Right kidney (tissue), 1 donor: Measurements from ENCODE around the gene PLD1.
A peak's percentile ranks its signal among the peaks of the same experiment; 100 is the strongest.

Experiments
- DNase-seq: peaks from one replicate; pipeline ENCODE4 v3.0.0-alpha.2; 2016

PLD1 gene

DNA sequence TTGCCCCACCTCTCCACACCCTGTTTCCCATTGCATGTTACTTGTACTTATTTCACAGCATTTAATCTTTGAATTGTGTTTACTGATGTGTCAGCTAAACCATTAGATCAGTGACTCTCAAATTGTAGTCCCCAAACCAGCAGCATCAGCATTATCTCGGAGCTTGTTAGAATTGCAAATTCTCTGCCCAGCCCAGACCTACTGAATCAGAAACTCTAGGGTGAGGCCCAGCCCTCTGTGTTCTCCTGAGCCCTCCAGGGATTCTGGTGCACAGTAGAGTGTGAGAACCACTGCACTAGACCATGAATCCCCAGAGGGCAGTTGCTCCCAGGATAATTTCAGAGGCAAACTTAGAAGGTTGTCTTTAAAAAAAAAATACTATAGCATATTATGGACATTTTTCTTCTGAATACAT lies 13.0 kb downstream of the PLD1 start:
- DNase-seq: no peak

DNA sequence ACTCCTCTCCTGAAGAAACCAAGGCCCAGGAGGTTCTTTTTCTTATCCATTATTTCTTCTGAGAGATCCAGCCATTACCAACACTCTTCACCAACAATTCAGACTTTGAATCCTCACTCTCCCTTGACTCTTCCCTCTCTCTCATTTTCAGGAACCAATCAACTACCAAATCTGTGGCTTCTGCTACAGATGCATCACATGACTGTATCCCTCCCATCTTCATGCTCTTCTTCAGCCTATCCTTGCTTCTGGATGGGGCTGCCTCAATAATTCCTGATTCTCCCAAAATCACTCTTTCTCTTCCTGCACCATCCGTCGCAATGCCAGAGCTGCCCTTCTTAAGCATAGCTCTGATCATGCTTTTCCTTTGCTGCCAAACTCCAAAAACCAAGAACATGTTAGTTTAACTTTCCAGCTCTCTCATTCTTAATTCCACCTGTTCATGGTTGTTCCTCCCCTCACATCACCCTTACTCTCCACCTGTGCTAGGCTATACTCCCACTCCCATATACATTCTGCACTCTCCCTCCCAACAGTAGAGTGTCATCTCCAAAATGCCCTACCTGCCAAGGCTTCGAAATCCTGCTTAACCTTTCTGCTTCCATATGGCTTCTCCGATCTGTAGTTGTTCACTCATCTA lies 13.5 kb downstream of the PLD1 start:
- DNase-seq: no peak

DNA sequence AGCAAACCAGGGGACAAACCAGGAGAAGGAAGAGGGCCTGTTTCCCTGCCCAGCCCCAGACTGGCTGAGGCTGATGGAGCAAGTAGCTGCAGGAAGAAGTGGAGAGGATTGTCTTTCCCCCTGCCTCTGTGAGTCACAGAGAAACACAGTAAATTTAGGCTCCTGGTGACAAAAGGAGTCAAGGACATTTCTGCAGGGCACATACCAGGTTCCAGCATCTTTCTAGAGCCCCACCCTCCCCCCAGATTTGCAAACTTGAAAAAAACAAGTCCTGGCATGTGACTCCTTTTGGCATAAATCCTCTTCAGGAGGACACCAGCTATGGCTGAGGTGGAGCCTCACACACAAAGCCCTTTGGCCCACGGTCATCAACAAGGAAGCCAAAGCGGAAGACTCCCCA lies 17.8 kb downstream of the PLD1 start:
- DNase-seq: no peak

DNA sequence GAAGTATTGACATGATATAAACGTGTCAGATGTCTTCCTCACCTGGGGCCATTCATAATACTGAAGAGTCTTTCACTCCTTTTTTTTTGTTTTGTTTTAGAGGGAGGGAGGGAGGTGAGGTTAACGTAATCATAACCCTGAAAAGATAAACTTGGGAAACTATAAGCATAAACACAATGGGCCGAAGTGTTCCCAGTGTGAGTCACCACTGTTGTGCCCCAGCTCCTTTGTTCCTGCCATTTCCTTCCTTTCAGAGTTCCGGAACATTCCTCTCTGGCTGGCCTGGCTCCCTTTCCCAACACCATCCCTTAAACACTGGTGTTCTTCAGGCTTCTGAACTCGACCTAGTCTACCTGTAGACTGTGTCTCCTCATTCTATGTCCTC lies 18.6 kb downstream of the PLD1 start:
- no peak for DNase-seq

DNA sequence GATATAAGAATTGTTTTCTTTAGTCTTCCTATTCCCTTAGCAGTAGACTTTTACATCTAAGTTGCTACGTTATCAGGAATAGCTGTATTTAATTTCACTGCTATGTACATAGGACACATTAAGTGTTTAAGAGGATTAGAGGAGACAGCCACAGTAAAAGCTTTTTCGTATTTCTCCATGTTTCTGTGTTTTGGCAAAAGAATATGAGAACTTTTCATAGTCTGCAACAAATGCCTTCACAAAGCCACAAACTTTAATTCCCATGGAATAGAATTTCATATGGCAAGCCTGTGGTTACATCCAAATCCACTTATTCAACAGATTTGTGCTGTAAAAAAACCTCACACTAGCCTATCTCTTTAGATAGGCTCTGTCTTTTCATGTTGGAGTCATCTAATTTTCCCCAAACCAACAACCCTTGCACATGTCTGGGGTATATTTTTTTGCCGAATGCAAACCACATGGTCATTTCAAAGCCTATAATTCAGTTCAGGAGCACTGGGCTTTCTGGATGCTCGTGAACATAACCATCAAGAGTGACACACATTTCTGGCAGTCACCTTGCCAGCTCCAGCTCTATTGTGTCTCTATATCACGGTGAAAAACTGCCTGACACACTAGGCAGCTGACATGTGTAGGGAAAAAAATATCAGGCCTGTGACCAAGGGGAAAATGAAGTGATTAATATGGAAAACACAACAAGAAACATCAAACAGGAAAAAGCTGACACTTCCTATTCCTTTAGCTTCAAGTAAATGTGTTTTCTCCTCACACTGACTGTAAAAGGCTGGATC lies 19.2 kb downstream of the PLD1 start:
- DNase-seq: no peak

DNA sequence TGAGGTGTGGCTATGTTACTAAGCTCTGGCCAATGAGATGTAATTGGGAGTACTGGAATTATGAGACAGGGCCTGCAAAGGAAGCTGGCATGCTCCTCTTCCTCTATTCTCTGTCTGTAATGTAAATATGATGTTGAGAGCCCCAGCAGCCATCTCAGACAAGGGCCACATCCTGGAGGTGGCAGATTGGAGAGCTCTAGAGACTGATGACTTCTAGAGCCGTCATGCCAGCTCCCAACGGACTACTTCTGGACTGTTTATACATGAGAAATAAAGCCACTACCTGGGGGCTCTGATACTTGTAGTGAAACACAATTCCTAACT lies 19.7 kb downstream of the PLD1 start:
- DNase-seq: no peak

DNA sequence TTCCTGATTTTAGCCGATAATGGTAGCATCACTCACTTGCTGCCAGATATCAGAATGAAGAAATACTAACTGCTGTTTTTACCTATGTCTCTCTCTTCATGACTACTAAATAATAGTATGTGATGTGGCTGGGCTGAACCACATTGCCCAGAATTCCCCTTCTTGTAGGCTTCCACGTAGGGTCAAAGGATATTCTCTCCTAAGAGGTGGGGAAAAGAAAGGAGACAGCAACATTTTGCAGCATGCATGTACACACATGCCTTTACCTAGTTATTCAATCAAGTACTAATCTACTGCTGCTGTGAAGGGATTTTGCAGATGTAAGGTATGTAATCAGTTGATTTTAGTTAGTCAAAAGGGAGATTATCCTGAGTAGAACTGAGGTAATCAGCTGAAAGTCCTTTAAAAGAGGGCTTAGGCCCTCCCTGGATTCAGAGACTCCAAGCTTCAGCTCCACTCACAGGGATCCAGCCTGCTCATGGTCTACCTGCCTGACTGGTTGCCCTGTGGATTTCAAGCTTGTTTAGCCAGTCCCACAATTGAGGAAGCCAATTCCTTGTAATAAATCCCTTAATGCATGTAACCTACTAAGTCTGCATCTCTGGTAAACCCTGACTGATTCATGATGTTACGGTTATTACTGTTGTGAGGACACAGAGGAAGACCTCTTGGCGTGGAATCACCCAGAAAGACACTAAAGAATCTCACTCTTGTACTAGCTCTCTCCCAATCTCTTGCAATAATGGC lies 20.4 kb downstream of the PLD1 start:
- no peak for DNase-seq

DNA sequence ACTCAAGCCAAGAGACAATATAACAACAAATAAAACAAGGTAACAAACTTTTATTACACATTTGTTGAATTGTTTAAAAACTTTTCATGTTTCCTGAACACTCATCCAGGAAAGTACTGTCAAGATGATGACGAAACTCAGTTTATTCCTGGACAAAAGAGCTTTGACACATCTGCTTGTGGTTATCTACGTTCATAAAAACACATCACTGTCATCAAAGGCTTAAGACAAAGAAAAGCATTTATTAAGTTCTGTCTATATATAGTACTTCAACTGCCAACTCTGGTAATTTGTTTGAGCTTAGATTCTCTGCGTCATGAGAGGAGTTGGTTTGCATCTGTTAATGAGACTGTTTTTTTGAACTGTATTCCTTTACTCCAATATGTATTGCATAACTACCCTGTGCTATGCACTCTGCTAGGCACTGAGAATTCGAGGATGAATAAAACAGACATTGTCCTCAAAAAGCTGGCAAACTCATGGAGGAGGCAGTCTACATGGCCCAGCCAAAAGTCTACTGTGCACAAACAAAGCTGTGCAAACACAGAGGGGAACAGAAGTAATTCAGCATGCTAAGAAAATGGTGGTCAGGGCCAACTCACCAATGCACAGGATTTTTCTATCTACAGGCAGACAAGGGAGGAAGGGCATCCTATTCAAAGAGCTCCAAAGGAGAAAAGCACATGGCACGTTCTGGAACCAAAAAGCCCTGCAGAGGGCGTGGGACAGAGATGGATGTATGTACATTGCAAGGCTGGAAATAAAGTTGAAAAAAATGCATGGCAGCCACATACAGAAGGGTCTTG lies 21.5 kb downstream of the PLD1 start:
- DNase-seq: no peak

DNA sequence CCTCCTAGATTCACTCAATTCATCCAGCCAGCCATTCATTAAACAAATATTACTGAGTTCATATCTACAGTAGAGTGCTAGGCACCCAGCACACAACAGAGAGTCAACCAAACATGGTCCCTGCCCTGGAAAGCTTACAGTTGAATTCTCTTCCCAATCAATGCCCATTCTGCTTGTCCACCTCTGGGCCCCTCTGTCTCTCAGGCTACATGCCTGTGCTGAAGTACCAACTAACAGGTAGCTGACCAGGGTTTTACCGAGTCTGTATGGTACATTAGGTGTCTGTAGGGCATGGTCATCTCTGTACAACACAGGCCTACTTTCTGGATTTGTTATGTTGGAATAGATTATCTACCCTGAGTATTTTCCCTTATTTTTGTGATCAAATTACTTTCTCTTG lies 23.3 kb downstream of the PLD1 start:
- no peak for DNase-seq

DNA sequence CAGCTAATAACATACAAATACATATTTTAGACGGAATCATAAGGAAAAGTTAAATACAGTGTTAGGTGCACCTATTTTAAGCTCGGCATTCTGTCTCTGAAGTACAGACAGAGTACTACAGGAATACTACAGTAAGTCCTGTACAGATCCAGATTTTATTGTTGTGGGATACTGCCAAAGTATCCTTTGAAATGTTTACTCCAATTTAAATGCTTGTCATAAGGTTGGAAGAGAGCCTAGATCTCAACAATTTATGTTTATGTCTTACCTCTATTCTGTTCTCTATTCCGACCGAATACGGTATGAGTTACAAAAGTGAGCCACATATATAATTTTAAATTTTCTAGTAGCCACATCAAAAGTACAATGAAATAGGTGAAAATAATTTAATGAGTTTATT lies 25.3 kb downstream of the PLD1 start:
- no peak for DNase-seq

DNA sequence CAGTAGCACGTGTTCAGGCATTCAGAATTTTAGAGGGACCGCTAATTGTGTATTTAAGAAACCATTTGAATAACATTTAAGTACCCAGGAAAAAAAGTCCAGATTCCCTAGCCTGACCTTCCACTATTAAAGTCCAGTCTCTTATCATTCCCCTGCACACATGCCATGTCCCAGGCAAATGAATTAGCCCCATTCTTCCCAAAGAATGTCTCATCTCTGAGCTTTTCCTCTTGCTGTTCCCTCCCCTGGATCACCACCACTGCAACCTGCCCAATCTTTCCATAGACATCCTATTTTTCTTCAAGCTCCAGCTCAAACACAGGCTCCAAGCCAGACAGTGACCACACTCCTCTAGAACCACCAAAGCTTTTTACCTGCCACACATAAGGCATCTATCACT lies 25.9 kb downstream of the PLD1 start:
- no peak for DNase-seq

DNA sequence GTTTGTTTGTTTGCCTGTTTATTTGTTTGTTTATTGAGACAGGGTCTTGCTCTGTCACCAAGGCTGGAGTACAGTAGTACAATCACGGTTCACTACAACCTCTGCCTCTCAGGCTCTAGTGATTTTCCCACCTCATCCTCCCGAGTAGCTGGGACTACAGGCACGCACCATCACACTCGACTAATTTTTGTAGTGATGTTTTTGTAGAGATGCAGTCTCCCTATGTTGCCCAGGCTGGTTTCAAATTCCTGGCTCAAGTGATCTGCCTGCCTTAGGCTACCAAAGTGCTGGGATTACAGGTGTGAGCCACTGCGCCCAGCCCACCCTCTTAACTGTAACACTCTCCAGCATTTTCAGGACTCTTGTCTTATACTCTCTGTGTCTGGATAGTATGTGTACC lies 26.7 kb downstream of the PLD1 start:
- no peak for DNase-seq

DNA sequence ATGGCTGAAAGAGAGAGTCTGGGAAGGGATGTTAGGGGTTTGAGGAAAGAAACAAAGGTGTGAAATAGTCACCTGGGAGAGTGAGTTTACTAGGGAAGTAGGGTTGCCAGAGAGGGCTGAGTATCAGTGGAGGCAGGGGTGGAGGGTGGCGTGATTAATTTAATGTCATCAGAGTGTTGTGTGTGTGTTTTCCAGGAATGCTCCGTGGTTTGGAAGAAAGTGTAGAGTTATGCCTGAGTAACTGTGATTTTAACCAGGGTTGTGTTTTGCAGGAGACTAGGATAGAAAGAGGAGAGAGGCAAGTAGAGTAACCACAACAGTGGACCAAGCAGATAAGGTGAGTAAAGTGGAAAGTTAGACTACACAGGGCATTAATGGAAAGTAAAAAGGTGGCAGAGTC lies 27.2 kb downstream of the PLD1 start:
- DNase-seq: no peak

DNA sequence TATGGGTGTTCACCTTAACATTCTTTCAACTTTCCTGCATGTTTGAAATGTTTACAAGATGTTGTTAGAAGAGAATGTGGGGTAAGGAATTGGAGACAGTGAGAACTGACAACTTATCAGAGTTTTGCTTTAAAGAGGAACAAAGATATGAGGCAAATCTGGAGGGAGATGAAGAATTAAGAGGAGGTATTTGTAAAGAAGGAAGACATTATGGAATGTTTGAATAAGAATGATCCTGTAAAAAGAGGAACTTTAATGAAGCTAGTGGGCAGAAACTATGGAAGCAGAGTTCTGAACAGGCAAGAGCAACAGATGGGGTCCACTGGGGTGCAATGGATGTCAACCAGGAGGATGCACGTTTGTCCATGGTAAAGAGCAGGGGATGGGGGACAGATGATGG lies 27.7 kb downstream of the PLD1 start:
- no peak for DNase-seq

DNA sequence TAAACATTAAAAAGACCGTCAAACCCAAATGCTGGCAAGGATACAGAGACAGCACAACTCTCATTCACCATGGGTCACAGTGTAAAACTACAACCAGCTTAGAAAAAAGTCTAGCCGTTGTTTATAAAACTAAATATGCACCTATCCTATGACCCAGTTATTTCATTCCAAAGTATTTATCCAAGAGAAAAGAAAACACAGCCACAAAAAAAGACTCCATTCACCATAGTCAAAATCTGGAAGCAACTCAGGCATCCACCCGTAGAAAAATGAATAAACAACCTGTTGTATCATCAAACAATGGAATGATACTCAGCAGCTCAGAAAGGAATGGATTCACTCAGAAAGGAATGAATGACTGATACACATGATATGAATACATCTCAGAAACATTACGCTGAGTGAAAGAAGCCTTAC lies 28.6 kb downstream of the PLD1 start:
- DNase-seq: no peak

DNA sequence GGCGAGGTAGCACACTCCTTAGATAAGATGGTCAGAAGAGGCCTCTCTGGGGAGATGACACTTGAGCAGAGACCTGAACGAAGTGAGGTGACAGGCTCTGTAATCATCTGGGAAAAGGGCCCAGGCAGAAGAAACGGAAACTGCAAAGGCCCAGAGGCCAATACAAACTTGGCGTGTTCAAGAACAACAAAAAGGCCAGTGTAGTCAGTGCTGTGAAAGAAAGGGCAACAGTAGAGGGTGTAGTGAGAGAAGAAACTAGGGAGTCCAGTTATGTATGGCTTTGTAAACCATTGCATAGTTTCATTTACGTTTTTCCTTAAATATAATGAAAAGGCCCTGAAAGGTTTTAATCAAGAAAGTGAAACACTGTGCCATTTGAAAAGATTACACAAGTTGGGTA lies 31.8 kb downstream of the PLD1 start:
- DNase-seq: no peak

DNA sequence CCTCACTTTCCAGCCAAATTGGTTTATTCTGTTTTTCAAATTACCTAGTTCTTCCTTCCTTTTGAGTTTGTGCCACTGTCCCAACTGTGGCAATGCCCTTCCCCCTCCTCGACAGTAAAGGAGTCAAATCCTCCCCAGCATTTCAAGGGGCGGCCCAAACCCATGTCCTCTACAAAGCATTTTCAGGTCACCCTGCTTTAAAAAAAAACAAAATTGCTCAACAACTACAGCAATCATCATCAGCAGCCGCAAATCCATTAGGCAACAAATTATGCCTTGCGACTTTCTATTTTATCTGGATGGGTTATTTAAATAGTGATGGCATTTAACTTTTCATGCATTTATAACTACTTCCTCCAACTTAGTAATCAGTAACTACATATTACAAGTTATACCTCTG lies 32.7 kb downstream of the PLD1 start:
- no peak for DNase-seq

DNA sequence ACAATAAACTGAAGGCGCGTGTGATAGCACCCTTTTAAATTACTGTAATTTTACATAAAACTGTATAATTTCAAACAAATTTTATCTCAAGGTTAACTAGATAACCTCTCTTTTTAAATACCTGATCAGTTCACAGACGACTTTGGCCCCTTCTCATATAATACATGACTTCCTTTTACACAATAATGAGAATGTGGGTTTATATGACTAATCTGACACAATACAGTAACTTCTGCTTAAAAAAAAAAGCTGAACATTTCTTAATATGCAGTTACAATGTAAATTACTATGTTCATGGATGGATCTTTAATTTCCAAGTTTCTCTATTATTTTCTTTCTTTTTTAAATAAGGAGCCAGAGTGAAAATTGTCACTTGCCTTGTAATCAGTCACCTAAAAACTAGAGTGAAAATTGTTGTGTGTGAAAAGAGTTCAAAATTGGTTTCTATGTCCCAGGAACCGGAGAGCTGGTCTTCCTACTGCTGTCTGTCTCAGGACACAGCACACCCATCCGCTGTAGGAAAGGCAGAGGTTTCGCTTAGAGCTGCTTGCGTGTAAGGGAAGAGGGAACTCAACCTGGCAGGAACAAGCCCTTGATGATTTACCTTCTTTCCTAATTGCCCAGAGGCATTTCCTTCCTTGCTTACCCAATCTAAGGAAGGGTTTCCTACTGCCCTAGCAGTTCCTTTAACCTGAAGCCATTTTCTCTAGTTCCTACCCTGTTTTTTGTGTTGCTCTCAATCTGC lies 33.3 kb downstream of the PLD1 start:
- DNase-seq: no peak

DNA sequence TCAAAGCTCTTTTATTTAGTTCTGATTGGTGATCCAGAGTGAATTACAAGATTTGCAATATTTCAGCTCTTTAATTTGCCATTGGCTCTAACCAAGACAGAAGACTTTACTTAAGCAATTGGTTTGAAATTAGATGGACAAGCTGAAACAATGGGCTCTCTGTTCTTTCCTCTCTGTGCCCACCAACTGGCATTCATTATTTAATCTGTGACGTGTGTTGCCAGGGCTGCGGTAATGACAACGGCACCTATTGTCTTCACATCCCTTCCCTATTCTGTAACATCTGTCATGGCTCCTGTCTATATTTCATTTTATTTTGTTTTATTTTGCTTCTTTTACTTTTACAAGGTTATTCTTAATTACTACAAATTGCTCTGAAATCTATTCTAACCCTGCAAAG lies 33.9 kb downstream of the PLD1 start:
- no peak for DNase-seq

DNA sequence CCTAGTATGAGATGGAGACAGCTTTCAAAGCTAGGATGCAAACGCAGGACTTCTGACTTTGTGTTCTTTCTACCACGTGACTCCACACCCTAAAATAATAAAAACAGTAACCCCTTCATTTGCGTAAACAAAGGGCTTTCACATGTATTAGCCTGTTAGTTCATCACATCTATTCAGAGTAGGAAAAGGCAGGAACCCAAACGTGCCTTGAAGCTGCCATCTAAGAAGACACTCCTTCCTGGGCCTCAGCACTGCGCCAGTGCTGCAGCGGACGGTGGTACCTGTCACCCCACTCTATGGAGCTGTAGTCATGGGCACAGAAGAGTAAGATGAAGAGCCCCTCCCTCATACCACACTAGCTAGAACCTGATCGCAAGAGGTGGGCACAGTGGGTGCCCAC lies 34.3 kb downstream of the PLD1 start:
- DNase-seq: no peak

DNA sequence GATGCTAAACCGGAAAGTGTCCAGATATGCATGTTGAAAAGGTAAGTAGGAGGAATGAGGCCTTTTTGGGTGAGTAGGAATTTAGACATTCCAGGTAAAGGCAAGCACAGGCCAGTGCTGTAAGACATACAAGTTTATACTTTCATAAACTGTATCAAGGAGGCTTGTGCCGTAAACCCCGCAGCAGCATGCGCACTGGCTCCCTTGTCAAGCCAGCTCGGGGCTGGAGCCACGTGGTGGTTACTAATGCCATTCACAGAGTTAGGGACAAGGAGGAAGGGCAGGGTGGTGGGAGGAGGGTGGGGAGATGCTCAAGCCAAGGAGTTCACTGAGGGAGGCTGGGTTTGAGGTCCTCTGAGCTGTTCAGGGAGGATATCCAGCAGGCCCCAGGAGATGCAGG lies 35.8 kb downstream of the PLD1 start:
- no peak for DNase-seq

DNA sequence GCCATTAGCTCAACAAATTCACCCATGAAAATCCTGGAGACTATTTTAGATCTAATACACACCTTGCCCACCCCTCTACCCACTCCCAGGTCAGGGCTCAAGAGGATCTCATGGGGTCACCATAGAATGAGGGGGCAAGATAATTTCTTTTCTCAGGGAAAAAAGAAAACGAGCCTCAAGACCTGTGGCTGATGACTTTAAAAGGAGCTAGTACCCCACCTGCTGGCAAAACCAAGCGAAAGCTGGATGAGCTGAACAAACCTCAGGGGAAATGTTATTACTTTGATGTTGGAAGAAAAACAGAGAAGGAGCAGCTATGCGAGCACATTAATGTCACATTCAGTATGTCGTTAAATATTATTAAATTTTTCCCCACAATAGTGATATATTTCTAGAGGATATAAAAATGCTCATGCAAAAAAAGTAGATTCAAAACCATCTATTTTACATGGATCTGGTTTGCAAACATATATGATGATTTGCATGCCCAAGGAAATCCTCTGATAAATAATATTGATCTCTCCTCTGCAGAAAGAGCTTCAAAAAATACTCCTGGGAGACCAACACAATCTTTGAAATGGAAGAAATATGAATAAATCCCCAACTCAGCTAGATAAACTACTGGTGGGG lies 37.7 kb downstream of the PLD1 start:
- DNase-seq: peak; percentile 46
